ENCODE measurements around the gene WIPI1. TPM values are rescaled to one million over a fixed set of nuclear protein-coding genes. Genes with fewer than 3 reads are reported as not detected.

WIPI1 gene
- total and polyA plus RNA-seq, 7 donors: 80.3 to 197 (median 136) TPM

- no peaks in the 10 kb centered on the region for H3K9me3 ChIP-seq
- H3K4me1 ChIP-seq: peaks cover 47% of the 10 kb centered on the region
- H3K36me3 ChIP-seq (ENCODE audit: insufficient read depth in 1 of 2, low read depth in 1 of 2): peaks cover 8 to 57% of the 10 kb centered on the region in 2 donors
- H3K27ac ChIP-seq: peak overlapping the region; percentile 87
- H3K4me3 ChIP-seq: peak overlapping the region; percentile 7
- DNase-seq (peak; percentile 79 to 87), ATAC-seq (peak; percentile 81 to 85 (median 83))
- intact Hi-C loops (cut with DNase I): loop anchor here (2.0 to 10.0 kb wide), 3 partner anchors 27 to 173 kb away; no protein-coding TSS in a partner anchor
- WGBS, 3 donors: 39 to 49% (median 44%) methylated on average over 20 of the region's 20 CpGs
- H3K27me3 ChIP-seq (ENCODE audit: insufficient read depth in 3 of 3, low read length in 2 of 3): no peaks in the 10 kb centered on the region
- TF ChIP-seq CTCF (IDR thresholded peaks at IDR 0.05): peak; percentile 90
Observed at GRCh38 chr17:68435876-68436842, 21.1 kb downstream of the WIPI1 start.

GRCh38 chr17:68435361-68435760 is 21.9 kb downstream of the WIPI1 start:
- no peak for TF ChIP-seq CTCF (IDR thresholded peaks at IDR 0.05)
- Histone ChIP-seq H3K27ac (peak overlapping the region; percentile 87), H3K4me1 (peaks cover 40% of the 10 kb centered on the region), H3K4me3 (no peak overlapping the region), H3K36me3 (ENCODE audit: insufficient read depth in 1 of 2, low read depth in 1 of 2) (peaks cover 14 to 59% of the 10 kb centered on the region in 2 donors), H3K27me3 (ENCODE audit: insufficient read depth in 3 of 3, low read length in 2 of 3) (no peaks in the 10 kb centered on the region), H3K9me3 (no peaks in the 10 kb centered on the region)
- ATAC-seq (no peak), DNase-seq (no peak)
- intact Hi-C loops (cut with DNase I): loop anchor here in 1 of 2 donors (10.0 kb wide), 1 partner anchor 171 kb away; no protein-coding TSS in a partner anchor
- WGBS, 3 donors: 94 to 95% (median 94%) methylated on average over 6 of the region's 6 CpGs

DNA sequence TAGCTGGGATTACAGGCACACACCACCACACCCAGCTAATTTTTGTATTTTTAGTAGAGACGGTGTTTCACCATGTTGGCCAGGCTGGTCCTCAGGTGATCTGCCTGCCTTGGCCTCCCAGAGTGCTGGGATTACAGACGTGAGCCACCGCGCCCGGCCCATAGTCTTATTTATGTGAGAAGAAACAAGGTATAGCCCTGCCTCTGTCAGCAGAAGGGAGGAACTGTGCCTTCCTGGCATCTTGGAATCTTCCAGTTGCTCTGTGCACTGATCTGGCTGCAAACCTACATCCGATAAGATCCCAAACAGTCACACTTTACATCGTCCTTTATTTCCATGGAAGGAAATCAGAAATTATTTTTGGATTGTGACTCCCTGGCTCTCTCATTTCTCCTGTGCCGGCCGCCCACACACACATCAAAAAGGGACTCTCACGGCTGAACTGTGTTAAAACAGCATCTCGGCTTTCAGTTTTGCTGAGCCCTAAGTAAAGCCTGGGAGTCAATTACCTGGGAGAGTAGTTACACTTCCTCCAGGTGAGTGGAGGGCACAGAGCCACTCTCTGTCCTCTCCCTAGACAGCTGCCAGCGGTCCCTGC is 23.3 kb downstream of the WIPI1 start:
- Histone ChIP-seq H3K27ac (peak overlapping the region; percentile 57), H3K27me3 (ENCODE audit: insufficient read depth in 3 of 3, low read length in 2 of 3) (no peaks in the 10 kb centered on the region), H3K4me3 (no peak overlapping the region), H3K36me3 (ENCODE audit: insufficient read depth in 1 of 2, low read depth in 1 of 2) (peaks cover 8 to 73% of the 10 kb centered on the region in 2 donors), H3K4me1 (peaks cover 33% of the 10 kb centered on the region), H3K9me3 (no peaks in the 10 kb centered on the region)
- 50 to 67% (median 59%) methylated on average over 12 of the region's 12 CpGs for WGBS, 3 donors
- TF ChIP-seq CTCF (IDR thresholded peaks at IDR 0.05): no peak
- ATAC-seq (peak in 2 of 4 donors; percentile 11 to 31), DNase-seq (no peak)
- intact Hi-C loops (cut with DNase I): loop anchor here in 1 of 2 donors (10.0 kb wide), 1 partner anchor 169 kb away; no protein-coding TSS in a partner anchor

DNA sequence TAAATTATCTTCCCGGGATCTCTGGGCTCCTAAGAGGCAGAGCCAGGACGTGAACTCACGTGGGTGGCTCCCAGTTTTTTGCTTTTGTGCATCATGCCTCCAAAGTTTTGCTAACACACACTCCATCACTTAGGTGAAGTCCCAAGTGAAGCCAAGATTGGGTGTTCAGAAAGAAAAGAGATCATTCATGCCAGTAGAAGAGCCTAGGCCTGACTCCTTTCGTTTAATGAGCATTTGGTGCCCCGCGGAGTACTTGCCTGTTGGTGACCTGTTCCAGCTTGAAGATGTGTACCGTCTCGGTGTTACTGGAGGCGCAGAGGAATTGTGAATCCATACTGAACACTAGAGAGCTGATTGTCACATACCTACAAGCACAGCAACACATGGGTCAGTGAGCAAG is 24.1 kb downstream of the WIPI1 start:
- peaks cover 28% of the 10 kb centered on the region for H3K4me1 ChIP-seq
- no peaks in the 10 kb centered on the region for H3K9me3 ChIP-seq
- H3K36me3 ChIP-seq (ENCODE audit: insufficient read depth in 1 of 2, low read depth in 1 of 2): peaks cover 10 to 77% of the 10 kb centered on the region in 2 donors
- no peak for DNase-seq
- 87 to 92% (median 87%) methylated on average over 9 of the region's 9 CpGs for WGBS, 3 donors
- no peak for ATAC-seq
- intact Hi-C loops (cut with DNase I): loop anchor here in 1 of 2 donors (10.0 kb wide), 1 partner anchor 168 kb away; no protein-coding TSS in a partner anchor
- H3K27me3 ChIP-seq (ENCODE audit: insufficient read depth in 3 of 3, low read length in 2 of 3): no peaks in the 10 kb centered on the region
- TF ChIP-seq CTCF (IDR thresholded peaks at IDR 0.05): no peak
- H3K27ac ChIP-seq: peak overlapping the region; percentile 57
- no peak overlapping the region for H3K4me3 ChIP-seq

All from psoas muscle (tissue), 8 donors.